Superior temporal gyrus (tissue), 1 donor: ENCODE measurements around the gene PPP4C.
A peak's percentile ranks its signal among the peaks of the same experiment; 100 is the strongest.

Experiments
- DNase-seq: peaks from one replicate; pipeline ENCODE4 v3.0.0-alpha.2; 2016; ENCODE audit errors: extremely low spot score

The PPP4C gene

GRCh38 chr16:30082545-30083090, 6.8 kb downstream of the PPP4C start:
- no peak for DNase-seq

DNA sequence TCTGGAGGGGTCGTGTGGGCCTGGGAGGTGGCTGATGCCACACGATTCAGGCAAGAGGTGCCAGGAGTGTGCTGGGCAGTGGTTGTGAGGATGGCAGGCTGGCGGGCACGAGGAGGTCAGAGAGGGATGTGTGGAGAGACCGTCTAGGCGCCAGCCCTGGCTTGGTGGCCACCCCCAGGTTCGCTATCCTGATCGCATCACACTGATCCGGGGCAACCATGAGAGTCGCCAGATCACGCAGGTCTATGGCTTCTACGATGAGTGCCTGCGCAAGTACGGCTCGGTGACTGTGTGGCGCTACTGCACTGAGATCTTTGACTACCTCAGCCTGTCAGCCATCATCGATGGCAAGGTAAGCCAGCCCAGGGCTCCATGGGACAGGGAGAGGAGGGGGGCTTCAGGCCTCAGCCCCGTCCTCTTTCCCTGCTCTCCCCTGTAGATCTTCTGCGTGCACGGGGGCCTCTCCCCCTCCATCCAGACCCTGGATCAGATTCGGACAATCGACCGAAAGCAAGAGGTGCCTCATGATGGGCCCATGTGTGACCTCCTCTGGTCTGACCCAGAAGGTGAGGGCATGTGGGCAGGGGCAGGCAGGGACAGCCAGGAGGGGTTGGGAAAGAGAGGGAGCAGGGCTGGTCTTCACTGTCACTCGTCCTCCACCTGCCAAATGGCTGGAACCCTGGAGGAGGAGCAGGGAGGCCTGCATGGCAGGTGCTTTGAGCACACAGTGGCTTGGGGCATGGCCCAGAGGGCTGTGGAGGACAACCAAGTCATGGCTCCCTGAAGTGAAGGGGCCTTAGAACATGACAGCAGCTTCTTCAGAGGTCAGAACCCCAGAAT, 7.6 kb downstream of the PPP4C start:
- no peak for DNase-seq

DNA sequence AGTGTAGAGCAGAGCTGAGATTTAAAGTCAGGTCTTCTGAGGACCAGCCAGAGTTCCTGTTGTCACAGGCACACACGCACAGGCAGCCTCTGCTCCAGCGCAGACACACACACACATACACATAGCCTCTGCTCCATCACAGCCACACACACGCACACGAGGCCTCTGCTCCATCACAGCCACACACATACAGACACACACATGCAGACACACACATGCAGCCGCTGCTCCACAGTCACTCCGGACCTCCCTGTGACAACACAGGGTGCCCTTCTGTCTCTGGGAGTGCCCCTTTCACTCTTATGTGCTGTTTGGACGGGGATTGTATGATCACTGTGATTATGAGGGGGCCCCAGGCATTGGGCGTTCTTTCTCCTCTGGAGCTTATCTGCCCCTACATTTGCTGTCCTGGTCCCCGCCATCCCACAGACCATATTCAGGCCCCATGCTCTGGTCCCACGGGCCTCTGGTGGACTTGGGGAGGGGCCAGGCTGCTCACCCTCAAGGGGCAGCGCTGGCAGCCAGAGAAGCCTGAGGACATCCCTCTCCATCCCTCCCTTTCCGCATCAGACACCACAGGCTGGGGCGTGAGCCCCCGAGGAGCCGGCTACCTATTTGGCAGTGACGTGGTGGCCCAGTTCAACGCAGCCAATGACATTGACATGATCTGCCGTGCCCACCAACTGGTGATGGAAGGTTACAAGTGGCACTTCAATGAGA, 8.5 kb downstream of the PPP4C start:
- no peak for DNase-seq

DNA sequence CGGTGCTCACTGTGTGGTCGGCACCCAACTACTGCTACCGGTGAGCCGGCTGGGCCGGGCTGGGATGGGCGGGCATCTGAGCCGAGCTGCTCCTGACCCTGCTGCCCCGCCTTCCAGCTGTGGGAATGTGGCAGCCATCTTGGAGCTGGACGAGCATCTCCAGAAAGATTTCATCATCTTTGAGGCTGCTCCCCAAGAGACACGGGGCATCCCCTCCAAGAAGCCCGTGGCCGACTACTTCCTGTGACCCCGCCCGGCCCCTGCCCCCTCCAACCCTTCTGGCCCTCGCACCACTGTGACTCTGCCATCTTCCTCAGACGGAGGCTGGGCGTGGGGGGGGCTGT, 9.0 kb downstream of the PPP4C start:
- DNase-seq = no peak

DNA sequence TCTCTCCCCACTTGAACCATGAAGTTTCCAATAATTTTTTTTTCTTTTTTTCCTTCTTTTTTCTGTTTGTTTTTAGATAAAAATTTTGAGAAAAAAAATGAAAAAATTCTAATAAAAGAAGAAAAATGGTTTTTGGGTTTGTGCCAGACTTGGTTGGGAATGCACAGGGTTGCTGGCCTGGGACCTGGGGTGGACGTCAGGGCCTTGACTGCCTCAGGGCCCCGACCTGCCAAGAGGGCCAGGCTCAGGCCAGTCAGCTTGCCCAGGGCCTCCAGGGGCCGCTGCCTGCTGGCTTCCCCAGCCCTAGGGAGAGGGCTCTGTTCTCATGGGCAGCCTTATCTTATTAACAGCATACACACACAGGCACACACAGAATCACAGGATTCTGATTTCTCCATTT, 9.5 kb downstream of the PPP4C start:
- DNase-seq = peak; percentile 52

- no peak for DNase-seq
These were observed 10.0 kb downstream of the PPP4C start for GRCh38 chr16:30085820-30086219.

DNA sequence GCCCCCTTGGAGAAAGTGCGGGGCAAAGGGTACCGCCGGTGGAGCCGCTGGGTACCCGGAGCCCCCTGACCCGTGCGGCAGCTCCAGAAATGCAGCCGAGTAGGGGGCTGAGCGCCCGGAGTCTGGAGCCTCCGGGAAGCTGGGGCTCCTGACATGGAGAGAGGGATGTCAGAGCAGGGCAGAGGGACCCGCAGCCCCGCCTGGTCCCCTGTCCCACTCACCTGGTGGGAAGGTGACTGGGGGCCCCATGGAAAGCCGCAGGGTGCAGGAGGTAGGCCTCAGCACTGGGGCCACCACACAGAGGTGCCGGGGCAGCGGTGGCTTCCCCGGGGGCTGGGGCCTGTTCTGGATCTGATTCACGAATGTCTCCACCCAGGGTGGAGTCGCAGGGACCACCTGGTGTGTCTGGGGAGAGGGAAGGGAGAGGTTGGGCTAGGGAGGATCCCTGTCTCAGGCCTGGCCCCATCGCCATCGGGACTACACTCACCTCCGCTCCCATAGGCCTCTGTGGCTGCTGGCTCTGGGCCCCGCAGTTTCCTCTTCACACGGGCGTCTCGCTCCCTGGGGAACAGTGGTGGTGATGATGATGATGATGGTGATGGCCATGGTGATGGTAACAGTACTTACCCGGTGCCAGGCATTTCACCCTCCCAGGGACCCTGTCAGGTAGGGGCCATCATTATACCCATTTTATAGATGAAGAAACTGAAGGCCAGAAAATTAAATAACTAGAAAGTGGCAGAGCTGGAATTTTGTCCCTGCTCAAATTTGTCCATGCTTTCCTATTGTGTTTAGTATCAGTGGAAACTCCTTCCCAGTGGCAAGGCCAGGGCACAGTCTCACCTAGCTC, 10.7 kb downstream of the PPP4C start:
- no peak for DNase-seq

DNA sequence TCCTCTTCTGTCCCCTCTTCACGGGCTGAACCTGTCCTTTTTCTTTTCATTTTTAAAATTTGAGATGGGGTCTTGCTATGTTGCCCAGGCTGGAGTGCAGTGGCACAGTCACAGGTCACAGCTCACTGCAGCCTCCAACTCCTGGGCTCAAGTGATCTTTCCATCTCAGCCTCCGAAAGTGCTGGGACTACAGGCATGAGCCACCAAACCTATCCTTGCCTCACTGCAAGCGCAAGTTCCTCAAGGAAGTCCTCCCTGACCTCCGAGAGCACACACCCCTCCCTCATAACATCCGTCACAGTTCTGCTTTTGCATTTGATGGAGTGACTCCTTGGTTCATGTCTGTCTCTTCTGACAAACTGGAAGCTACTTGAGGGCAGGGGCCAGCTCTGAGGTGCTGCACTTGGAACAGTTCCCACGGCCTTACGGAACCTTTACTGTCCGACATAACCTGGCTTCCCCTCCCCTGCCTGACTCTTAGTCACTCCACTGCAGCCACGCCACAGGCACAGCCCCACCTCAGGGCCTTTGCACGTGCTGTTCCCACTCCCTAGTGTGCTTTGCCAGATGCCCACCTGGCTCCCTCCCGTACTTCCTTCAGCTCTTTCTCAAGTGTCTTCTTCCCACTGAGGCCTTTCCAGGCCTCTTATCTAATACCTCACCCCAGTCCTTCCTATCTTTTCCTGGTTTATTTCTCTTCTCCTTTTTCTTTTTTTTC, 11.5 kb downstream of the PPP4C start:
- no peak for DNase-seq

GRCh38 chr16:30088237-30088831, 12.5 kb downstream of the PPP4C start:
- DNase-seq = no peak

GRCh38 chr16:30088832-30089624, 13.2 kb downstream of the PPP4C start:
- DNase-seq = no peak

DNA sequence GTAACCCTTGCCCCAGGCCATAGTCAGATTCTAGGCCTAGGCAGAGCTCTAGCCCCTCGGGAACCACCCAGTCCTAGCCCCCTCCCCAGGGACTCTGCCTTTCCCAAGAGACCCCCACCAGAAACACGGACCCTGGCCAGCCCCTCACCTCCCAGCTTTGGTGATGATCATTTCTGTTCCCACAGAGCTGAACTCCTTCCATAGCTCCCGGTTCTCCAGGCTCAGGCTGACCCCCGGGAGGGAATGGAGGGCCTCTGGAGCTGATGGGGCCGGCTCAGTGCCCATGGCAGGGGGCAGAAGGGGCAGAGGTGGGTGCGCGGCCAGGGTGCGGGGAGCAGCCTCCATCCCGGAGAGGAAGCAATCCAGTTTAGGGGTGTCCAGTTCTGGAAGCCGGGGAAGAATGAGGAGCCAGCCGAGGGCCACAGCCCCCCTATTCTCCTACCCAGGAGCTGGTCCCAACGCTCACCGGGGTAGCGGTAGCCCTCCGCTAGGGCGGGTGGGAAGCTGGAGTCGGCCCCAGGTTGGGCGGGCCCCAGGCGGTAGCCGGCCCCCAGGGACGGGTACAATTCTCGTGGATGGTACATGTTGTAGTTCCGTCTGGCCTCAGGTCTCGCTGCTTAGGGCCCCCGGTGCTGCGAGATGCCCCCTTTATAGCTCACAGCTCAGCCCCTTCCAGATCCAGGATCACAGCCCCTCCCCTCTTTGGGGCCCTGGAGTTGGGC, 15.0 kb downstream of the PPP4C start:
- no peak for DNase-seq

DNA sequence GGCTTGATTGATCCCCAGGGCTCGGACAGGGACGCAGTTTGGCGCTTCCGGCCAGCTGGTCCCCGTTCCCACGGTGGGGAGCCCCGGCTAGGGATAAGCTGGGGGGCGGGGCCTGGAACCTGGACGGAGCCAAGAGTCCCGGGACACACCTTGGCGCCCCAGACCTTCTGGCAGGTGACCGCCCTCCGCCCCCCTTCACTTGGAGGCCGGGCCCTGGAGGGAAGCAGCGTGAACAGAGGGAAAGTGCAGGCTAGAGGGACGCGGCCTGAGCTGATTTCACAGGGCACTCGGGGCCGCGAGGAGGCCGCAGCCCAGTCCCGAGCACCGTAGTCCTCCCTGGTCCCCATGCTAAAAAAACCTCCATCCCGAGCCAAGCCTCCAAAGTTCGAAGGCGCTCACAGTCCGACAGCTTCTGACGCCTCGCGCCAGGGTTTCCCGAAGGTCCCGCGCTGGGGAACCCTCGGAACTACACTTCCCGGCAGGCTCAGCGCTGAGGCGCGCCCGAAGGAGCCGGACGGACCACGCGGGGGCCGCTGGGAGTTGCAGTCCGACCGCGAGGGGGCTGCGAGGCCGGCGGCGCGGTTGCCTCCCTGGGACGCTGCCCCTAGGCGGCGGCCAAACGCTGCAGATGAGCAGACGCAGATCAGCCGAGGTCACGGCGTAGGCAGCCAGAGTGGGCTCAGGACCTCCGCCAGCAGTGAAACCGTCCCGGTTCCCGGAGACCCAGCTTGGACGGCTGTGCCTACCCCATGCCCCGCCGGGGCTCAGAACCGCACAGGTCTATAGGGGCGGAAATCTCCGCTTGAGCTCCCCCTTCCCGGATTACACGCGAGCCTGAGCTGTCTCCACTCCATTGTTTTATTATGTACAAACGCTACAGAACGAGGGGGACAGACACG, 15.9 kb downstream of the PPP4C start, which contains the start of gene TBX6:
TSS of gene TBX6 (minus strand) at position 451 of the 899 bp plus-strand sequence. CDS start 731 bp downstream, outside the sequence.
- DNase-seq = peak; percentile 93

DNA sequence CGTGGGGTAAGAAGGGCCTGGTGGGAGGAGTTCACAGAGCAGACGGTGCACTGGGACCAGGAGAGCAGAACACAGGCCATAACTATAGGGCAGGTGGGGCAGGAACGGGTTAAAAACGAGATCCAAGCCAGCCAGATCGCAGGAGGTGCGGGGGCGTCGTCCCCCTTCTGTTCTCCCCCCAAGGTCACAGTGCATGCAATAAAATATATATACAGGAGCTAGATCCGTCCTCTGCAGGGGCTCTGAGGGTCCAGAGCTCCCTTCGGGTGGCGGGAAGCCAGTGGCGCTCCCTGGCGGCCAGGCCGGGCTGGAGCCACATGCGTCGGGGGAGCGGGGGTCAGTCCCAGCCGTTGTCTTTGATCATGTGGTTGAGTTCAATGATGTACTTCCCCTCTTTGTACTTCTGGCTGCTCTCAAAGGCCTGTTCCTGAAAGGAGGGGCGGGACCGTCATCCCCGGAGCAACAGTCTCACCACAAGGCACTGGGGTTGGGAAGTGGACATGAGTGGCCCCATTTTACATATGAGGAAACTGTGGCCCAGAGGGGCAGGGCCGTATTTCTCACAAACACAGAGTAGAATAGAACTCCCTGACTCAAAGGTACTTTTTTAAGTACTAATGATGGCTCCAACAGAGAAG, 16.7 kb downstream of the PPP4C start:
- peak; percentile 73 for DNase-seq

GRCh38 chr16:30094541-30095165, 18.9 kb downstream of the PPP4C start:
- DNase-seq = no peak

DNA sequence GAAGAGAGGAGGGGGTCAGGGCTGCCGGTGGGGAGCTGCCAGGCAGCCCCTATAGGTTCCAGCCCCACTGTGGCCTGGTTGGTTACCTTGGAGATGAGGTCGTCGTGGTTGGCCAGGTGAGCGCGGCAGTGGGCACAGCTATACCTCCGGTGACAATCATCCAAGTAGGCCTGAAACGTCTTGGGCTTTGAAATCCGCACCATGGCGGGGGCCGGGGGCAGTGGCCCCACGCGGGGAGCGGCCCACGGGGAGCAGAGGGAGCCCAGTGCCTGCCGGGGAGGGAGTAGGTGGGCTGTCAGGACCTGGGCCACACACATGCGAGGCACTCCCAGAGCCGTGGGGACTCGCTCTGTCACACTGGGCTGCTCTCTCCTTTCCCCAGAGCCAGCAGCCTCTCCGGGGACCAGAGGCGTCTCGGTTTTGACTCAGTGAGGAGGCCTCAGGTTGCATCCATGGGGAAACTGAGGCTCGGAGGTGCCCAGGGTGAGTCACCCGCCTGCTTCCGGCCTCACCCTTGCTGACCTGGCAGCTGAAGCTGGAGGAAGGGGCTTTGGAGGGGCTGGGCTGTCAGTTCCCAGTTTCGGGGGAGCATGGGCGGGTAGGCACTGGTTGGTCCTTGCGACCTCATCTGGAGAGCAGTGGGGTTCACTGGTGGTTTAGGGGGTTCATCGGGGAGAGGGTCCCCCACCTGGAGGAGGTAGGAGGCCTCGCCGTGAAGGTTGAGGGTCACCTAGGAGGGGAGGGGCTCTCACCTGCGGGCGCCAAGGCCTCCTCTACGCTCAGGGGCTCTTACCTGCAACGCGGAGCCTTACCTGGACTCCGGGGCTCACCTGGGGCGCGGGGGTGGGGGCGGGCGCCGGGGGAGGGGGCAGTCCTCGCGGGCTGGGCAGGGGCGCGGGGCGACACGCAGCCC, 19.6 kb downstream of the PPP4C start:
- DNase-seq = peak; percentile 12
